HEK293 (cell line): ENCODE results near the gene DCTN2.

Experiments
- BCL11B ChIP-seq: fragments of 450-650 bp; formaldehyde crosslinking; IDR thresholded peaks from 2 replicates; pipeline ENCODE4 v1.5.1; 2016; ENCODE audit warnings: low read depth, missing biosample characterization, missing genetic modification characterization
- KLF16 ChIP-seq: fragments of 450-650 bp; formaldehyde crosslinking; IDR thresholded peaks from 2 replicates; pipeline ENCODE4 v1.5.1; 2017; ENCODE audit warnings: missing biosample characterization, missing genetic modification characterization
- OVOL3 ChIP-seq: fragments of 450-650 bp; formaldehyde crosslinking; IDR thresholded peaks from 2 replicates; pipeline ENCODE4 v1.5.1; 2016; ENCODE audit warnings: missing biosample characterization, missing genetic modification characterization
- ZBTB20 ChIP-seq: fragments of 450-650 bp; formaldehyde crosslinking; IDR thresholded peaks from 2 replicates; pipeline ENCODE4 v1.5.1; 2016; ENCODE audit warnings: missing biosample characterization, missing genetic modification characterization
- ZFHX2 ChIP-seq: fragments of 450-650 bp; formaldehyde crosslinking; conservative IDR thresholded peaks from 2 replicates; pipeline ENCODE4 v1.5.1; 2016; ENCODE audit warnings: missing biosample characterization, missing genetic modification characterization
- ZNF132 ChIP-seq: fragments of 450-650 bp; formaldehyde crosslinking; IDR thresholded peaks from 2 replicates; pipeline ENCODE4 v1.5.1; 2017; ENCODE audit warnings: missing biosample characterization, missing genetic modification characterization, borderline replicate concordance
- ZNF133 ChIP-seq: fragments of 450-650 bp; formaldehyde crosslinking; IDR thresholded peaks from 2 replicates; pipeline ENCODE4 v1.5.1; 2016; ENCODE audit warnings: missing biosample characterization, missing genetic modification characterization
- ZNF140 ChIP-seq: fragments of 450-650 bp; formaldehyde crosslinking; IDR thresholded peaks from 2 replicates; pipeline ENCODE4 v1.5.1; 2016; ENCODE audit warnings: missing biosample characterization, missing genetic modification characterization
- ZNF169 ChIP-seq: fragments of 450-650 bp; formaldehyde crosslinking; IDR thresholded peaks from 2 replicates; pipeline ENCODE4 v1.5.1; 2016; ENCODE audit warnings: missing biosample characterization, missing genetic modification characterization
- ZNF366 ChIP-seq: fragments of 450-650 bp; formaldehyde crosslinking; conservative IDR thresholded peaks from 2 replicates; pipeline ENCODE4 v1.5.1; 2016; ENCODE audit warnings: missing biosample characterization, missing genetic modification characterization
- ZNF501 ChIP-seq: fragments of 450-650 bp; formaldehyde crosslinking; IDR thresholded peaks from 2 replicates; pipeline ENCODE4 v1.5.1; 2016; ENCODE audit warnings: missing biosample characterization, missing genetic modification characterization
- ZNF560 ChIP-seq: fragments of 450-650 bp; formaldehyde crosslinking; IDR thresholded peaks from 2 replicates; pipeline ENCODE4 v1.5.1; 2017; ENCODE audit warnings: missing biosample characterization, missing genetic modification characterization, borderline replicate concordance
- ZNF621 ChIP-seq: fragments of 450-650 bp; formaldehyde crosslinking; IDR thresholded peaks from 2 replicates; pipeline ENCODE4 v1.5.1; 2017; ENCODE audit warnings: missing biosample characterization, missing genetic modification characterization
- ZNF677 ChIP-seq: fragments of 450-650 bp; IDR thresholded peaks from 2 replicates; pipeline ENCODE4 v1.5.0; 2018; ENCODE audit warnings: missing biosample characterization, mild to moderate bottlenecking, missing genetic modification characterization, moderate library complexity
- TF ChIP-seq, protein P1 (sequence below): fragments of 450-650 bp; formaldehyde crosslinking; IDR thresholded peaks from 2 replicates; pipeline ENCODE4 v1.5.1; 2017; ENCODE audit warnings: missing biosample characterization, missing genetic modification characterization
- TF ChIP-seq, protein P2 (sequence below): fragments of 450-650 bp; formaldehyde crosslinking; IDR thresholded peaks from 2 replicates; pipeline ENCODE4 v1.5.1; 2017; ENCODE audit warnings: missing biosample characterization, mild to moderate bottlenecking, missing genetic modification characterization, moderate library complexity
- TF ChIP-seq, protein P3 (sequence below): fragments of 450-650 bp; formaldehyde crosslinking; conservative IDR thresholded peaks from 2 replicates; pipeline ENCODE4 v1.5.1; 2016; ENCODE audit warnings: low read depth, missing biosample characterization, missing genetic modification characterization
- TF ChIP-seq, protein P4 (sequence below): fragments of 450-650 bp; formaldehyde crosslinking; IDR thresholded peaks from 2 replicates; pipeline ENCODE4 v1.5.1; 2017; ENCODE audit warnings: missing biosample characterization, missing genetic modification characterization
- TF ChIP-seq, protein P5 (sequence below): fragments of 450-650 bp; formaldehyde crosslinking; IDR thresholded peaks from 2 replicates; pipeline ENCODE4 v1.5.1; 2016; ENCODE audit warnings: missing biosample characterization, missing genetic modification characterization
- TF ChIP-seq, protein P6 (sequence below): fragments of 450-650 bp; formaldehyde crosslinking; IDR thresholded peaks from 2 replicates; pipeline ENCODE4 v1.5.1; 2016; ENCODE audit warnings: missing biosample characterization, missing genetic modification characterization
- TF ChIP-seq, protein P7 (sequence below): fragments of 450-650 bp; formaldehyde crosslinking; IDR thresholded peaks from 2 replicates; pipeline ENCODE4 v1.5.1; 2016; ENCODE audit warnings: missing biosample characterization, missing genetic modification characterization

The DCTN2 gene

DNA sequence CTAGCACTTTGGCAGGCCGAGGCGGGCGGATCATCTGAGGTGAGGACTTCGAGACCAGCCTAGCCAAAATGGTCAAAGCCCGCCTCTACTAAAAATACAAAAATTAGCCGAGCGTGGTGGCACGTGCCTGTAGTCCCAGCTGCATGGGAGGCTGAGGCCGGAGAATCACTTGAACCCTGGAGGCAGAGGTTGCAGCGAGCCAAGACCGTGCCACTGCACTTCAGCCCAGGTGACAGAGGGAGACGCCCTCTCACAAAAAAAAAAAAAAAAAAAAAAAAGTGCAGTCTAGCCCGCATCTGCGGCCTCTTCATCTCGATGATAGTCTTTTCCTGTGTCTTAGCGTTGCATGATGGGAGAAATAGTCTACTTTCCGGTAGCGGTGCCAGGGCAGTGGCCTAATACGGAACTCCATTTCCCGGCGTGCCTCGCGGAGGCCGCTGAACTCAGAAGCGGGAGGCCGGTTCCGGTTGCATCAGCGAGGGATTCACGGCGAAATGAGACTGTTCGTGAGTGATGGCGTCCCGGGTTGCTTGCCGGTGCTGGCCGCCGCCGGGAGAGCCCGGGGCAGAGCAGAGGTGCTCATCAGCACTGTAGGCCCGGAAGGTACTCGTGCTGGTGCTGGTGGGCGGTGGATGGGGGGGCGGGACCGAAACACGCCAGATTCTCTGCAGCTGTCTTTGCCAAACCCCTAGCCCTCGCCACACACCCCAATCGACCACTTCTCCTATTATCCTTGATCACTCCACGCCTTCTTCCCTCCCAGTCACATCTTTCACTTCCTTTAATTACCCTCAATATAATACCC lies 59.2 kb downstream of the DCTN2 start, which contains the start of gene MARS1 (continued):
- TF ChIP-seq ZNF501 (tag by site-specific recombination), result peak; percentile 72; the same call in 1 of the 2 replicates
- TF ChIP-seq, protein P1, sequence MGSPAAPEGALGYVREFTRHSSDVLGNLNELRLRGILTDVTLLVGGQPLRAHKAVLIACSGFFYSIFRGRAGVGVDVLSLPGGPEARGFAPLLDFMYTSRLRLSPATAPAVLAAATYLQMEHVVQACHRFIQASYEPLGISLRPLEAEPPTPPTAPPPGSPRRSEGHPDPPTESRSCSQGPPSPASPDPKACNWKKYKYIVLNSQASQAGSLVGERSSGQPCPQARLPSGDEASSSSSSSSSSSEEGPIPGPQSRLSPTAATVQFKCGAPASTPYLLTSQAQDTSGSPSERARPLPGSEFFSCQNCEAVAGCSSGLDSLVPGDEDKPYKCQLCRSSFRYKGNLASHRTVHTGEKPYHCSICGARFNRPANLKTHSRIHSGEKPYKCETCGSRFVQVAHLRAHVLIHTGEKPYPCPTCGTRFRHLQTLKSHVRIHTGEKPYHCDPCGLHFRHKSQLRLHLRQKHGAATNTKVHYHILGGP (tag by site-specific recombination), result no peak
- TF ChIP-seq, protein P2, sequence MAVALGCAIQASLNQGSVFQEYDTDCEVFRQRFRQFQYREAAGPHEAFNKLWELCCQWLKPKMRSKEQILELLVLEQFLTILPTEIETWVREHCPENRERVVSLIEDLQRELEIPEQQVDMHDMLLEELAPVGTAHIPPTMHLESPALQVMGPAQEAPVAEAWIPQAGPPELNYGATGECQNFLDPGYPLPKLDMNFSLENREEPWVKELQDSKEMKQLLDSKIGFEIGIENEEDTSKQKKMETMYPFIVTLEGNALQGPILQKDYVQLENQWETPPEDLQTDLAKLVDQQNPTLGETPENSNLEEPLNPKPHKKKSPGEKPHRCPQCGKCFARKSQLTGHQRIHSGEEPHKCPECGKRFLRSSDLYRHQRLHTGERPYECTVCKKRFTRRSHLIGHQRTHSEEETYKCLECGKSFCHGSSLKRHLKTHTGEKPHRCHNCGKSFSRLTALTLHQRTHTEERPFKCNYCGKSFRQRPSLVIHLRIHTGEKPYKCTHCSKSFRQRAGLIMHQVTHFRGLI (tag by site-specific recombination), result no peak
- no peak; the same call in 1 of the 2 replicates for TF ChIP-seq OVOL3 (tag by site-specific recombination)
- no peak for TF ChIP-seq ZNF621 (tag by site-specific recombination)
- TF ChIP-seq, protein P3, sequence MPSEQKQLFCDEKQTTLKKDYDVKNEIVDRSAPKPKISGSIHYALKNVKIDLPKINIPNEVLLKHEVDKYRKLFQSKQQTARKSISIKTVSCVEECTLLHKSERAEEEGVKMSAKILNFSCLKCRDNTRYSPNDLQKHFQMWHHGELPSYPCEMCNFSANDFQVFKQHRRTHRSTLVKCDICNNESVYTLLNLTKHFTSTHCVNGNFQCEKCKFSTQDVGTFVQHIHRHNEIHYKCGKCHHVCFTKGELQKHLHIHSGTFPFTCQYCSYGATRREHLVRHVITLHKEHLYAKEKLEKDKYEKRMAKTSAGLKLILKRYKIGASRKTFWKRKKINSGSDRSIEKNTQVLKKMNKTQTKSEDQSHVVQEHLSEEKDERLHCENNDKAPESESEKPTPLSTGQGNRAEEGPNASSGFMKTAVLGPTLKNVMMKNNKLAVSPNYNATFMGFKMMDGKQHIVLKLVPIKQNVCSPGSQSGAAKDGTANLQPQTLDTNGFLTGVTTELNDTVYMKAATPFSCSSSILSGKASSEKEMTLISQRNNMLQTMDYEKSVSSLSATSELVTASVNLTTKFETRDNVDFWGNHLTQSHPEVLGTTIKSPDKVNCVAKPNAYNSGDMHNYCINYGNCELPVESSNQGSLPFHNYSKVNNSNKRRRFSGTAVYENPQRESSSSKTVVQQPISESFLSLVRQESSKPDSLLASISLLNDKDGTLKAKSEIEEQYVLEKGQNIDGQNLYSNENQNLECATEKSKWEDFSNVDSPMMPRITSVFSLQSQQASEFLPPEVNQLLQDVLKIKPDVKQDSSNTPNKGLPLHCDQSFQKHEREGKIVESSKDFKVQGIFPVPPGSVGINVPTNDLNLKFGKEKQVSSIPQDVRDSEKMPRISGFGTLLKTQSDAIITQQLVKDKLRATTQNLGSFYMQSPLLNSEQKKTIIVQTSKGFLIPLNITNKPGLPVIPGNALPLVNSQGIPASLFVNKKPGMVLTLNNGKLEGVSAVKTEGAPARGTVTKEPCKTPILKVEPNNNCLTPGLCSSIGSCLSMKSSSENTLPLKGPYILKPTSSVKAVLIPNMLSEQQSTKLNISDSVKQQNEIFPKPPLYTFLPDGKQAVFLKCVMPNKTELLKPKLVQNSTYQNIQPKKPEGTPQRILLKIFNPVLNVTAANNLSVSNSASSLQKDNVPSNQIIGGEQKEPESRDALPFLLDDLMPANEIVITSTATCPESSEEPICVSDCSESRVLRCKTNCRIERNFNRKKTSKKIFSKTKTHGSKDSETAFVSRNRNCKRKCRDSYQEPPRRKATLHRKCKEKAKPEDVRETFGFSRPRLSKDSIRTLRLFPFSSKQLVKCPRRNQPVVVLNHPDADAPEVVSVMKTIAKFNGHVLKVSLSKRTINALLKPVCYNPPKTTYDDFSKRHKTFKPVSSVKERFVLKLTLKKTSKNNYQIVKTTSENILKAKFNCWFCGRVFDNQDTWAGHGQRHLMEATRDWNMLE (tag by site-specific recombination), result peak; percentile 89
- TF ChIP-seq ZNF169 (tag by site-specific recombination), result no peak
- no peak for TF ChIP-seq ZNF366 (tag by site-specific recombination)
- TF ChIP-seq, protein P4, sequence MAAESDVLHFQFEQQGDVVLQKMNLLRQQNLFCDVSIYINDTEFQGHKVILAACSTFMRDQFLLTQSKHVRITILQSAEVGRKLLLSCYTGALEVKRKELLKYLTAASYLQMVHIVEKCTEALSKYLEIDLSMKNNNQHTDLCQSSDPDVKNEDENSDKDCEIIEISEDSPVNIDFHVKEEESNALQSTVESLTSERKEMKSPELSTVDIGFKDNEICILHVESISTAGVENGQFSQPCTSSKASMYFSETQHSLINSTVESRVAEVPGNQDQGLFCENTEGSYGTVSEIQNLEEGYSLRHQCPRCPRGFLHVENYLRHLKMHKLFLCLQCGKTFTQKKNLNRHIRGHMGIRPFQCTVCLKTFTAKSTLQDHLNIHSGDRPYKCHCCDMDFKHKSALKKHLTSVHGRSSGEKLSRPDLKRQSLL (tag by site-specific recombination), result no peak
- peak; percentile 28; the same call in 1 of the 2 replicates for TF ChIP-seq KLF16 (tag by site-specific recombination)
- TF ChIP-seq, protein P5, sequence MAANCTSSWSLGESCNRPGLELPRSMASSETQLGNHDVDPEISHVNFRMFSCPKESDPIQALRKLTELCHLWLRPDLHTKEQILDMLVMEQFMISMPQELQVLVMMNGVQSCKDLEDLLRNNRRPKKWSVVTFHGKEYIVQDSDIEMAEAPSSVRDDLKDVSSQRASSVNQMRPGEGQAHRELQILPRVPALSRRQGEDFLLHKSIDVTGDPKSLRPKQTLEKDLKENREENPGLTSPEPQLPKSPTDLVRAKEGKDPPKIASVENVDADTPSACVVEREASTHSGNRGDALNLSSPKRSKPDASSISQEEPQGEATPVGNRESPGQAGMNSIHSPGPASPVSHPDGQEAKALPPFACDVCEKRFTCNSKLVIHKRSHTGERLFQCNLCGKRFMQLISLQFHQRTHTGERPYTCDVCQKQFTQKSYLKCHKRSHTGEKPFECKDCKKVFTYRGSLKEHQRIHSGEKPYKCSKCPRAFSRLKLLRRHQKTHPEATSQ, result no peak
- TF ChIP-seq ZNF140 (tag by site-specific recombination), result no peak
- TF ChIP-seq ZFHX2 (tag by site-specific recombination), result peak; percentile 10; the same call in 1 of the 2 replicates
- TF ChIP-seq ZBTB20 (tag by site-specific recombination), result peak; percentile 38; the same call in 1 of the 2 replicates
- TF ChIP-seq BCL11B, result no peak
- TF ChIP-seq, protein P6, sequence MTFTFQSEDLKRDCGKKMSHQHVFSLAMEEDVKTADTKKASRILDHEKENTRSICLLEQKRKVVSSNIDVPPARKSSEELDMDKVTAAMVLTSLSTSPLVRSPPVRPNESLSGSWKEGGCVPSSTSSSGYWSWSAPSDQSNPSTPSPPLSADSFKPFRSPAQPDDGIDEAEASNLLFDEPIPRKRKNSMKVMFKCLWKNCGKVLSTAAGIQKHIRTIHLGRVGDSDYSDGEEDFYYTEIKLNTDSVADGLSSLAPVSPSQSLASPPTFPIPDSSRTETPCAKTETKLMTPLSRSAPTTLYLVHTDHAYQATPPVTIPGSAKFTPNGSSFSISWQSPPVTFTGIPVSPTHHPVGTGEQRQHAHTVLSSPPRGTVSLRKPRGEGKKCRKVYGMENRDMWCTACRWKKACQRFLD (tag by site-specific recombination), result peak; percentile 80; the same call in 1 of the 2 replicates
- TF ChIP-seq ZNF132, result no peak
- peak; percentile 25; the same call in 1 of the 2 replicates for TF ChIP-seq ZNF133 (tag by site-specific recombination)
- TF ChIP-seq ZNF677 (tag by site-specific recombination), result no peak
- TF ChIP-seq ZNF560 (tag by site-specific recombination), result no peak
- TF ChIP-seq, protein P7, sequence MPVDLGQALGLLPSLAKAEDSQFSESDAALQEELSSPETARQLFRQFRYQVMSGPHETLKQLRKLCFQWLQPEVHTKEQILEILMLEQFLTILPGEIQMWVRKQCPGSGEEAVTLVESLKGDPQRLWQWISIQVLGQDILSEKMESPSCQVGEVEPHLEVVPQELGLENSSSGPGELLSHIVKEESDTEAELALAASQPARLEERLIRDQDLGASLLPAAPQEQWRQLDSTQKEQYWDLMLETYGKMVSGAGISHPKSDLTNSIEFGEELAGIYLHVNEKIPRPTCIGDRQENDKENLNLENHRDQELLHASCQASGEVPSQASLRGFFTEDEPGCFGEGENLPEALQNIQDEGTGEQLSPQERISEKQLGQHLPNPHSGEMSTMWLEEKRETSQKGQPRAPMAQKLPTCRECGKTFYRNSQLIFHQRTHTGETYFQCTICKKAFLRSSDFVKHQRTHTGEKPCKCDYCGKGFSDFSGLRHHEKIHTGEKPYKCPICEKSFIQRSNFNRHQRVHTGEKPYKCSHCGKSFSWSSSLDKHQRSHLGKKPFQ (tag by site-specific recombination), result no peak
